Type B pancreatic cell (in vitro differentiated cells): ENCODE measurements around the gene ANKRD33B. TPM values are rescaled to one million over a fixed set of nuclear protein-coding genes. Genes with fewer than 3 reads are reported as not detected.

Source experiments
- DNase-seq: peaks from one replicate; pipeline ENCODE4 v3.0.0; 2021; ENCODE audit warnings: mixed read lengths; ENCODE audit not compliant: unreplicated experiment; ENCODE audit errors: extremely low spot score
- H3K27ac Mint-ChIP-seq: 2 replicates; pipeline ENCODE4 v1.8.0; 2021; ENCODE audit warnings: mild to moderate bottlenecking, mixed read lengths
- H3K27me3 Mint-ChIP-seq: 2 replicates; pipeline ENCODE4 v1.8.0; 2021; ENCODE audit warnings: mixed read lengths
- H3K36me3 Mint-ChIP-seq: 2 replicates; pipeline ENCODE4 v1.8.0; 2021; ENCODE audit warnings: mixed read lengths
- H3K4me1 Mint-ChIP-seq: one replicate; pipeline ENCODE4 v1.8.0; 2021; ENCODE audit warnings: mixed read lengths; ENCODE audit not compliant: unreplicated experiment
- H3K4me3 Mint-ChIP-seq: 2 replicates; pipeline ENCODE4 v1.8.0; 2021; ENCODE audit warnings: mild to moderate bottlenecking, mixed read lengths
- H3K9me3 Mint-ChIP-seq: 2 replicates; pipeline ENCODE4 v1.8.0; 2021; ENCODE audit warnings: mixed read lengths
- CTCF ChIP-seq: fragments of 200-600 bp; sonication (generic); conservative IDR thresholded peaks from 2 replicates; pipeline ENCODE4 v1.5.0; 2021; ENCODE audit warnings: antibody characterized with exemption, mild to moderate bottlenecking
- total RNA-seq: library from RNA; stranded (reverse); gene quantifications from 2 replicates; pipeline ENCODE4 v1.2.1, GENCODE V29; 2021; ENCODE audit warnings: low replicate concordance

ANKRD33B gene
- total RNA-seq, 1 donor from 2014 or later: 3.4 TPM

DNA sequence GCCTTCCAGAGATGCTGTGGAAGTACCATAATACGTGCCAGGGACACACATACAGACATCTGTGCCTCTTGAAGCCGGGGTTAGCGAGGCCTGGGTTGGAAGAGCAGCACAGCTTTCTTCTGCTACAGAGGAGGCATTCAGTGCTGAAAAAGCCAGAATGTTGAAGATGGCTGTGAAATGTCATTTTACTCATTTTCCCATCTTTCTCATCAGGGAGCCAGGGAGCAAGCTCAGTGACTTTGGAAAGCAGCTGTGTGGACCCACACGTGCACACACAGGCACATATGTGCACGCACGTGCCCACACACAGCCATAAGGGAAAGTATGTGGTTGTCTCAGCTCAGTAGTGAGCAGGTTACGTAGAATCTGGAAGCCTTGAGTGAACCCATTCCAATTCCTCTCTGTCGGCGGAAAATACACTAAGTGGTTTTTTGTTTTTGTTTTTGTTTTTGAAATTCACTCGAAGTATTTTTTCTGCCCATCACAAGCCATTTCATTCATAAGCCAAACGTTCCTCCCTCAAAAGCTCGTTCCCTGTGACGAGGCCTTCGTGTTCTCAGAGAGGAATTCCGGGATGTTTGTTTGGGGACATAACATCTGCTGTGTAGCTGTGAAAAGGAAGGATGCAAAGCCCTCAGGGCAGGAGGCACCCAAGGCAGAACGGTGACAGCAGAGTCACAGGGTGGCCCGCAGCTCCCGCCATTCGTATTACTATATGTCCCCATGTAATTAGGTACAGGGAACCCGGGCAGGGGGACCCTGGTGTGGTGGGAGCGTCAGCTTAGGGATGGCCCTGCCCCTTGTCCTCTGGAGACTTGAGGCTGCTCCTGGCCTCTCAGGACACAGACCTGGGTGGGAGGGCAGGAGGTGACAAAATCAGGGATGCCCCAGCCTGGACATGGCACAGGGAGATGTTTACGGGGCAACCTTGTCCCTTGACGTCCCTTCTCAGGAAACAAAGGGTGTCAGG, 29.0 kb upstream of the ANKRD33B start:
- DNase-seq: no peak
- Mint-ChIP-seq H3K36me3 (no peaks in the 10 kb centered on the region), H3K9me3 (peaks cover 5% of the 10 kb centered on the region), H3K4me1 (peaks cover 13% of the 10 kb centered on the region), H3K27ac (no peak overlapping the region), H3K4me3 (no peak overlapping the region), H3K27me3 (peaks cover 17% of the 10 kb centered on the region)
- TF ChIP-seq CTCF: no peak

DNA sequence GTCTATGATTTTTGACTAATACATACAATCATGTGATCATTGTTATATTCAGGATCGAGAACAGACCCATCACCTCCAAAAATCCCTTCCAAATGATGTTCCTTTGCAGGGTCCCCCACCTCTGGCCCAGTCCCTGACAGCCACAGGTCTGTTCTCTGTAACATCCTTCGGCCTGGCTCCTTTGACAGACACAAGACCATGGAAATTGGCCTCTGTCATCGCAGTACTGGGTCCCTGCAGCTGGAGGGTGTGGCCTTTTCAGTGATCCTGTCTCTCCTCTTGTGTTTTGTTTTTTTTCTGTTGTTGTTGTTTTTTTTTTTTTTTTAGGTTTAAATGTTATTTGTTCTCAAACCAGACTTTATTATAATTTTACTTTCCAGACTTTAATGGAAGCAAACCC, 27.4 kb upstream of the ANKRD33B start:
- H3K4me3 Mint-ChIP-seq: no peak overlapping the region
- peaks cover 17% of the 10 kb centered on the region for H3K27me3 Mint-ChIP-seq

GRCh38 chr5:10536931-10537579, 26.8 kb upstream of the ANKRD33B start:
- no peak for DNase-seq
- Mint-ChIP-seq H3K27me3 (peaks cover 17% of the 10 kb centered on the region), H3K36me3 (no peaks in the 10 kb centered on the region), H3K4me3 (no peak overlapping the region), H3K9me3 (no peaks in the 10 kb centered on the region), H3K4me1 (peaks cover 13% of the 10 kb centered on the region), H3K27ac (no peak overlapping the region)
- TF ChIP-seq CTCF: no peak

More for the DNA sequence above, 27.4 kb upstream of the ANKRD33B start:
- no peak for TF ChIP-seq CTCF
- Mint-ChIP-seq H3K9me3 (no peaks in the 10 kb centered on the region), H3K4me1 (peaks cover 13% of the 10 kb centered on the region), H3K36me3 (no peaks in the 10 kb centered on the region), H3K27ac (no peak overlapping the region)
- no peak for DNase-seq

DNA sequence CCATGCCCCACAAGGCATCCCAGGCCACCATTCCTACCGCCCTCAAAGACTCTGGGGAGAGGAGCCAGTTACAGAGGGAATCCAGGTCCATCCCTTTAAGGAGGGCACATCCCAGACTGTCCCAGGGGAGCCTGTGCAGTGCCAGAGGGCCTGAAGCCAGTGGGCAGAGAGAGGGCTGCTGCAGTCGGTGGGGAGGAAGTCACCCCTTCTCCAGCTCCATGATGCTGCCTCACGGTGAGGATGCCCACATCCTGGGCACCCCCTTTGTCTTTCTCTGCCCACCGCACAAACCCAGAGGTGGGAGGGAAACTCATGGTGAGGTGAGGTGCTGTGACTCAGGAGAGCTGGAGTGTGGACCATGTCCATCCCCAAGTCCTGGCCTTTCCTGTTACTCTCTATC, 26.2 kb upstream of the ANKRD33B start:
- H3K36me3 Mint-ChIP-seq: no peaks in the 10 kb centered on the region
- DNase-seq: no peak
- no peak overlapping the region for H3K27ac Mint-ChIP-seq
- peaks cover 13% of the 10 kb centered on the region for H3K4me1 Mint-ChIP-seq
- no peak overlapping the region for H3K4me3 Mint-ChIP-seq
- TF ChIP-seq CTCF: no peak
- H3K27me3 Mint-ChIP-seq: peaks cover 16% of the 10 kb centered on the region
- no peaks in the 10 kb centered on the region for H3K9me3 Mint-ChIP-seq

GRCh38 chr5:10538103-10538788, 25.6 kb upstream of the ANKRD33B start:
- Mint-ChIP-seq H3K4me3 (no peak overlapping the region), H3K27me3 (peaks cover 14% of the 10 kb centered on the region), H3K36me3 (no peaks in the 10 kb centered on the region), H3K9me3 (no peaks in the 10 kb centered on the region), H3K4me1 (peaks cover 13% of the 10 kb centered on the region), H3K27ac (no peak overlapping the region)
- TF ChIP-seq CTCF: no peak
- DNase-seq: no peak
